ENCODE measurements around the gene PEF1.

The PEF1 gene

DNA sequence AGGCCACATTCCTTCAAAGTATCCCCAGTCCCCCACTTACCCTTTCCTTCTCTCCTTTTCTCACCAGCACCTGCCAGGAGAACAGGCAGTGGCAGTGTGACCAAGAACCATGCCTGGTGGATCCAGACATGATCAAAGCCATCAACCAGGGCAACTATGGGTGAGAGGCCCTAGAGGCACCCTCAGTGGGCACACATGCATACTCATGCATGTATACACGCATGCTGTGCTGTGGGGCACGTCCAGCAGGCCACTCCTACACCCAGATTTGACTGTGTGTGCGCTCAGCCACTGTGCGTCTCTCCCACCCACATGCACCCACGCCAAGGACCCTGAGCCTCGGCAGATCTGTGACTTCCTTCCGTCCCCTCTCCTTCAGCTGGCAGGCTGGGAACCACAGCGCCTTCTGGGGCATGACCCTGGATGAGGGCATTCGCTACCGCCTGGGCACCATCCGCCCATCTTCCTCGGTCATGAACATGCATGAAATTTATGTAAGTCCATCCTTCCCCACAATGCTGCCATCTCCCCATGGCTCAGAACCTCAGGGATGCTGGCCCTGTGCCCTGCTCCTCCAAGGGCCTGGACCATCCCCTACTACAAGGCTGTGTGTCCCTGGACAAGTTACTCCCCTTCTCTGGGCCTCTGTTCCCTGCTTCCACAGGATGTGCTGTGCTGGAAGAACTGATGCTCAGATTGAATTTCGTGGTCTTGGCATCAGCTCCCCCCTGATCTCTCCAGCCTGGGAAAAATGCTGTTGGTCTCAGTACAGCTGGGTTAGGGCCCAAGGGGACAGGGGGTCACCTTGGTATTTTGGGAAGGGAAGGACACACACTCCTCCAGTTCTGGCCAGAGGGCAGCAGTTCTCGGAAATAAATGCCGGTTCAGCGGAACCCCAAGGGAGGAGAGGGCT, 61.3 kb downstream of the PEF1 start:
- no peak overlapping the region for H3K4me3 ChIP-seq (ENCODE audit: low read depth, low read length)
- DNase-seq (ENCODE audit: low read depth): no peak
- in situ Hi-C loops (cut with HindIII; ENCODE audit: low sequenced_read_pairs): no loop called here
- TF ChIP-seq CTCF (IDR thresholded peaks at IDR 0.05; ENCODE audit: low read depth, low read length, missing control alignments): no peak

DNA sequence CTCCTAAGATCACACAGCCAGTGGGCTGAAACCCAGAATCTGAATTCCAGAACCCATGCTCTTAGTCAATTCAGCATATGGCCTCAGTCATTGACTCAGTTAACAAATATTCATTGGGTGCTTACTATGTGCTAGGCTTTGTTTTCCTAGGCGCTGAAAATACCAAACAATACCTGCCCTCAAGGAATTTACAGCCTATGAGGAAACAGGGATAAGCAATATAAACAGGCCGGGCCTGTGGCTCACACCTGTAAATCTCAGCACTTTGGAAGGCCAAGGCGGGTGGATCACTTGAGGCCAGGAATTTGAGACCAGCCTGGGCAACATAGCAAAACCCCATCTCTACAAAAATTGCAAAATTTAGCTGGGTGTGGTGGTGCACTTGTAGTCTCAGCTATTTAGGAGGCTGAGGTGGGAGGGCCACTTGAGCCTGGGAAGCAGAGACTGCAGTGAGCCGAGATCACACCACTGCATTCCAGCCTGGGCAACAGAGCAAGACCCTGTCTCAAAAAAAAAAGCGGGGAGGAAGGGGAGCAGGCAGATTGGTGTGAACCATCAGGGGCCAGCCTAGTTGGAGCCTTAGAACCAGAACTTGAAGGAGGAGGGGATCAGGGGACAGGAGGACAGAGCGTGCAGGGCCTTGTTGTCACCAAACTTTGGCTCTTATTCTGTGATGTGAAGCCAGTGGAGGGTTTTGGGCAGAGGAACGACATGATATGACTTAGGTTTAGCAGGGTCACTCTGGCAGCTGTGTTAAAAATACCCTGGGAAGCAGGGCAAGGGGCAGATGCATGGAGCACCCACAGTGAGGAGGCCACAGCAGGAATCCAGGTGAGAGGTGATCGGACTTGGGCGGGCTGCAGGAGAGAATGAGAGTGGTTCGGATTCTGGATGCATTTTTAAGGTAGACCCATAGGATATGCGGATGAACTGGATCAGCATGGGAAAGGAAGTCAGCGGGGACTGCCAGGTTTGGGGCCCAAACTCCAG, 62.6 kb downstream of the PEF1 start:
- no peak for TF ChIP-seq CTCF (IDR thresholded peaks at IDR 0.05; ENCODE audit: low read depth, low read length, missing control alignments)
- no peak overlapping the region for H3K4me3 ChIP-seq (ENCODE audit: low read depth, low read length)
- DNase-seq (ENCODE audit: low read depth): no peak
- in situ Hi-C loops (cut with HindIII; ENCODE audit: low sequenced_read_pairs): no loop called here

DNA sequence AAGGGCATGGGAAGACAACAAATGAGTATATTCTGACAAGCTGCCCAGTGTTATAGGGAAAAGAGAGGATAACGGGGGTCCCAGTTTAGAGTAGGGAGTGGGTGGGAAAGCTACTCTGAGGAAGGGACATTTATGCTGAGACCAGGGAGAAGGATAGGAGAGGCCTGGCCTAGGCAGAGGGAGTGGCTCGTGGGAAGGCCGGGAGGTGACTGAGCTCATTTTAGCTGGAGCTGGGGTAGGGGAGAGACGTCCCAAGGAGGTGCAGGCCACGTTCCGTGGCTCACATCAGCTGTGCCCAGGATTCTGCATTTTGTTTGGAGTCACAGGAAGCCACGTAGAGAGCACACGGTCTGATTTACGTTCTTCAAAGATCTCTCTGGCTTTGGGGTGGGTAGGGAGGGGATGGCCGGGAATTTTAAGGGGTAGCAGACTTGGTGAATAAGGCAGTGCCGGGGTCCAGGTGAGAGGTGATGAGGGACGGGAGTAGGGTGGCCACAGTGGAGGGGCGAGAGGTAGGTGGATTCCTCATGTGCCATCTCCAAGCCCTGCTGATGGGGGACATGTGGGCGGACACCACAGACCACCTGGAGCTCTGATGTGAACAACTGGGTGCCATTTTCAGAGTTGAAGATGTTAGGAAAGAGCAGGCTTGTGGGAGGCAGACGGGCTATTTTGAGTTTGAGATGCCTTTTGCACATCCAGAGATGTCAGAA, 63.6 kb downstream of the PEF1 start:
- TF ChIP-seq CTCF (IDR thresholded peaks at IDR 0.05; ENCODE audit: low read depth, low read length, missing control alignments): no peak
- H3K4me3 ChIP-seq (ENCODE audit: low read depth, low read length): no peak overlapping the region
- DNase-seq (ENCODE audit: low read depth): no peak
- in situ Hi-C loops (cut with HindIII; ENCODE audit: low sequenced_read_pairs): no loop called here

DNA sequence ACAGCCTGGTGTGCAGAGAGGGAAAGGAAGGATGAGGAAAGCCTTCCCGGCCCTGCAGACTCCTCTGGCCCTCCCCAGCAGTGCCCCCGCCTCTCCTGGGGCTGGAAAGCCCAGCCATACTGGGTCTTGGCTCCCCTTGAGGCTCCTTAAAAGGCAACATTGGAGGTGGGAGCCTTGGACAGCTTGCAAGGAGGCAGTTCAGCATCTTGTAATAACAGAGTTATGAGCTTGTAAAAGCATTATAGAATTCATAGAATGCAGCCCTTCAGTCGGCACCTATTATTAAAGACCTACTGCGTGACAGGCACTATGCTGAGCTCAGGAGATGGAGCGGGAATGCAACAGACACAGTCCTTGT, 64.2 kb downstream of the PEF1 start:
- no peak for DNase-seq (ENCODE audit: low read depth)
- no peak overlapping the region for H3K4me3 ChIP-seq (ENCODE audit: low read depth, low read length)
- no peak for TF ChIP-seq CTCF (IDR thresholded peaks at IDR 0.05; ENCODE audit: low read depth, low read length, missing control alignments)
- in situ Hi-C loops (cut with HindIII; ENCODE audit: low sequenced_read_pairs): no loop called here
